IPS-15b (cell line): ENCODE results near the gene MAP3K7CL.

Experiments used
- H3K27me3 ChIP-seq: one replicate; pipeline ENCODE4 v1.6.1; 2013; ENCODE audit warnings: low read length; ENCODE audit not compliant: control insufficient read depth, insufficient read depth
- H3K36me3 ChIP-seq: one replicate; pipeline ENCODE4 v1.6.1; 2013; ENCODE audit warnings: low read length; ENCODE audit not compliant: control insufficient read depth, insufficient read depth
- H3K4me1 ChIP-seq: one replicate; pipeline ENCODE4 v1.6.1; 2013; ENCODE audit warnings: mild to moderate bottlenecking, low read length; ENCODE audit not compliant: control insufficient read depth, insufficient read depth
- H3K4me3 ChIP-seq: one replicate; pipeline ENCODE4 v1.5.1; 2013; ENCODE audit warnings: low read depth, low read length
- H3K9ac ChIP-seq: one replicate; pipeline ENCODE4 v1.6.1; 2013; ENCODE audit warnings: low read depth, mild to moderate bottlenecking, low read length
- H3K9me3 ChIP-seq: one replicate; pipeline ENCODE4 v1.6.1; 2013; ENCODE audit warnings: mild to moderate bottlenecking, low read length; ENCODE audit not compliant: control insufficient read depth, insufficient read depth

The MAP3K7CL gene

DNA sequence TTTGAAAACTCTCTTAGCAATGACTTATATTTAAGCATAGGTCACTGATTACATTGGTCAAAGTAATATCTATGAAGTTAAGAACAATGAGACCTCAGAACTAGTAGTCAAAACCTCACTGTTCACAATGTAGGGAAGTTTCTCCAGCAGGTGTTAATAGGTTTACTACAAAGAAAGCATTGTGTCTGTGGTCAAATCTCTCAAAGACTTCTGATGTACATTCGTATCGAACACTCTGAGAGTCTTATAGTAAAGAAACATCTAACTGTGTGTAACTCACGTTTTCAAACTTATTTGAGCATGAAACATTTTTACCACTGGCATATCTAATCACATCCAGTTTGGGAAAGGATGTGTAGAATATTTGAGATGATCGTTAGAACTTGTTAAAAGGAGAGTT is 76.0 kb downstream of the MAP3K7CL start:
- Histone ChIP-seq H3K27me3 (no peaks in the 10 kb centered on the region), H3K9me3 (no peaks in the 10 kb centered on the region), H3K4me3 (no peak overlapping the region), H3K4me1 (no peaks in the 10 kb centered on the region), H3K9ac (no peak overlapping the region), H3K36me3 (no peaks in the 10 kb centered on the region)

DNA sequence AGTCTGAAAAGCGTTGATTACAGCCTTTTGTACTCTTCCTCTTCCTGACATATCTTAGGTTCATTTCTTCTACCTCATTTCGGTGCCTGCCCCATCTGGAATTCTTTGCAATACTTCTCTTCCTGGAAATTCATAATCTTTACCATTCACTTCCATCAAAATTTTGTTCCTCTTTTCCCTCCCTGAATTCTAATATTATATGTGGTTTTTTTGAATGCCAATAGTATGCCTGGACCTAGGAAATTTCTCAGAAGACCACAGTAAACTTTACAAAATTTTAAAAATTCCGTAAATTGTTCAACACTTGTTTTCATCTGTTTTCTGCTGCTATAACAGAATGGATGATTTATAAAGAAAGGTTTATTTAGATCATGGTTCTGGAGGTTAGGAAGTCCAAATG is 76.8 kb downstream of the MAP3K7CL start:
- Histone ChIP-seq H3K9ac (no peak overlapping the region), H3K9me3 (no peaks in the 10 kb centered on the region), H3K36me3 (no peaks in the 10 kb centered on the region), H3K4me3 (no peak overlapping the region), H3K27me3 (no peaks in the 10 kb centered on the region), H3K4me1 (no peaks in the 10 kb centered on the region)

- no peaks in the 10 kb centered on the region for H3K27me3 ChIP-seq
- H3K9ac ChIP-seq, result no peak overlapping the region
- H3K4me1 ChIP-seq, result no peaks in the 10 kb centered on the region
- H3K9me3 ChIP-seq, result no peaks in the 10 kb centered on the region
- H3K36me3 ChIP-seq, result no peaks in the 10 kb centered on the region
- H3K4me3 ChIP-seq, result no peak overlapping the region
Measured at GRCh38 chr21:29208044-29208681, 77.7 kb downstream of the MAP3K7CL start.

GRCh38 chr21:29208682-29209059 is 78.2 kb downstream of the MAP3K7CL start:
- Histone ChIP-seq H3K9ac (no peak overlapping the region), H3K9me3 (no peaks in the 10 kb centered on the region), H3K4me3 (no peak overlapping the region), H3K36me3 (no peaks in the 10 kb centered on the region), H3K27me3 (no peaks in the 10 kb centered on the region), H3K4me1 (no peaks in the 10 kb centered on the region)

GRCh38 chr21:29209696-29210095 is 79.3 kb downstream of the MAP3K7CL start:
- Histone ChIP-seq H3K4me3 (no peak overlapping the region), H3K27me3 (no peaks in the 10 kb centered on the region), H3K36me3 (no peaks in the 10 kb centered on the region)

DNA sequence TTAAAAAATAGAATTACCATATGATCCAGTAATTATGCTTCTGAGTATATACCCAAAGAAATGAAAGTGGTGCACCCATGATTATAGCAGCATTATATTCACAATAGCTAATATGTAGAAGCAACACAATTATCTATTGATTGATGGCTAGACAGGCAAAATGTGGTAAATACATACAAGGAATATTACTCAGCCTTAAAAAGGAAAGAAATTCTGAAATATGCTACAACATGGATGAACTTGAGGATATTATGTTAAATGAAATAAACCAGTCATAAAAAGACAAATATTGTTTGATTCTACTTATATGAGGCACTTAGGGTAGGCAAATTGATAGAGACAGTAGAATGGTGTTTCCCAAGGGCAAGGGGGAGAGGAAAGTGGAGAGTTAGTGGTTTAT is 80.8 kb downstream of the MAP3K7CL start:
- Histone ChIP-seq H3K4me1 (no peaks in the 10 kb centered on the region), H3K9ac (no peak overlapping the region), H3K36me3 (no peaks in the 10 kb centered on the region), H3K9me3 (no peaks in the 10 kb centered on the region), H3K27me3 (no peaks in the 10 kb centered on the region), H3K4me3 (no peak overlapping the region)

More at GRCh38 chr21:29209696-29210095, 79.3 kb downstream of the MAP3K7CL start:
- Histone ChIP-seq H3K4me1 (no peaks in the 10 kb centered on the region), H3K9ac (no peak overlapping the region), H3K9me3 (no peaks in the 10 kb centered on the region)

- H3K4me1 ChIP-seq, result no peaks in the 10 kb centered on the region
- no peaks in the 10 kb centered on the region for H3K9me3 ChIP-seq
- no peak overlapping the region for H3K4me3 ChIP-seq
- H3K9ac ChIP-seq, result no peak overlapping the region
- H3K27me3 ChIP-seq, result no peaks in the 10 kb centered on the region
- H3K36me3 ChIP-seq, result no peaks in the 10 kb centered on the region
Measured at GRCh38 chr21:29212446-29212845, 82.0 kb downstream of the MAP3K7CL start.

DNA sequence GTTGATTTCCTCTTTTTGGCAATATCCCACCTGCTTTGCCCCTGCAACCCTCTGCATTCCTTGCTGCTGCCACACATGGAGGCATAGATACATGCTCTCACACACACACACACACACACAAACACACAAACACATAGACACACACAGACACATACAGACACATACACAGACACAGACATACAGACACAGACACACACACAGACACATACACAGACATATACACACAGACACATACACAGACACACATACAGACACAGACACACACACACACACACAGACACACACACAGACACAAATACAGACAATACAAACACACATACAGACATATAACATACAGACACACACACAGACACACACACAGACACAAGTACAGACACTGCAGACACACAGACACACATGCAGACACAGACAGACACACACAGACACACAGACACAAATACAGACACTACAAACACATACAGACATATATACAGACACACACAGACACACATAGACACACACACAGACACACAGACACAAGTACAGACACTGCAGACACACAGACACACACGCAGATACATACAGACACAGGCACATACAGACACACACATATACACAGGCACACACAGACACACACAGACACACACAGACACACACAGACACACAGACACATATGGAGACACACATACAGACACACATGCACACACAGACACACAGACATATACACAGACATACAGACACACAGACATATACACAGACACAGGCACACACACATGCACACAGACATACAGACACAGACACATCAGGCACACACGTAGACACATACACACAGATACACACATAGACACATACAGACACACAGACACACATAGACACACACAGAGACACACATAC is 83.3 kb downstream of the MAP3K7CL start:
- no peaks in the 10 kb centered on the region for H3K27me3 ChIP-seq
- no peak overlapping the region for H3K4me3 ChIP-seq
- H3K4me1 ChIP-seq, result no peaks in the 10 kb centered on the region
- no peaks in the 10 kb centered on the region for H3K9me3 ChIP-seq
- no peak overlapping the region for H3K9ac ChIP-seq
- no peaks in the 10 kb centered on the region for H3K36me3 ChIP-seq

GRCh38 chr21:29215709-29216108 is 85.3 kb downstream of the MAP3K7CL start:
- no peaks in the 10 kb centered on the region for H3K36me3 ChIP-seq
- no peaks in the 10 kb centered on the region for H3K4me1 ChIP-seq
- no peak overlapping the region for H3K9ac ChIP-seq
- no peaks in the 10 kb centered on the region for H3K9me3 ChIP-seq
- H3K27me3 ChIP-seq, result no peaks in the 10 kb centered on the region
- no peak overlapping the region for H3K4me3 ChIP-seq

DNA sequence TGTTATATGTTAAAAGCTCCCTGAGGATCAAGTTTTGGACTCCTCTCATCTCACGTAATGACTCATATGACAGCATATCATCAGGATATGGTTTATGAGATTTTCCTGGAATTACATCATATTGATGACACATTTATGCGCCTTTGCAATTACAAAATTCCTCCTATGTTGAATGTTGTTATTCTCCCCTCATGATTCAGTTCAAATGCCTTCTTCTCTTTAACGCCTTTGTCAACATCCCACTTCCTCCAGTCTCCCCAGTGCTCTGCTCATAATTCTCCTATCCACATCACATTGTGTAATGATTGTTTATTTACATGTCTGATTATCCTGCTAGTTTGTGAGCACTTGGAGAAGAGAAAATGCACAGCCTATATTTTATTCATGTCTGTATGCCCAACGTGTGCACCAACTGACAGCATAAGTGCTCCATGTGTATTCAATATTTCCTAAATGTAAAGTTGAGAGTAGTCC is 87.4 kb downstream of the MAP3K7CL start:
- no peaks in the 10 kb centered on the region for H3K27me3 ChIP-seq
- H3K4me3 ChIP-seq, result no peak overlapping the region
- no peaks in the 10 kb centered on the region for H3K36me3 ChIP-seq
- no peak overlapping the region for H3K9ac ChIP-seq
- no peaks in the 10 kb centered on the region for H3K9me3 ChIP-seq
- H3K4me1 ChIP-seq, result no peaks in the 10 kb centered on the region

GRCh38 chr21:29218749-29219148 is 88.3 kb downstream of the MAP3K7CL start:
- H3K4me3 ChIP-seq, result no peak overlapping the region
- H3K9me3 ChIP-seq, result no peaks in the 10 kb centered on the region
- H3K9ac ChIP-seq, result no peak overlapping the region
- no peaks in the 10 kb centered on the region for H3K36me3 ChIP-seq
- H3K4me1 ChIP-seq, result no peaks in the 10 kb centered on the region
- H3K27me3 ChIP-seq, result no peaks in the 10 kb centered on the region

- Histone ChIP-seq H3K9me3 (no peaks in the 10 kb centered on the region), H3K36me3 (no peaks in the 10 kb centered on the region), H3K4me3 (no peak overlapping the region), H3K4me1 (no peaks in the 10 kb centered on the region), H3K9ac (no peak overlapping the region), H3K27me3 (no peaks in the 10 kb centered on the region)
Measured at GRCh38 chr21:29219165-29219770, 88.8 kb downstream of the MAP3K7CL start.
